H9 (cell line): ENCODE data around the gene PMIS2. TPM values are rescaled to one million over a fixed set of nuclear protein-coding genes. Genes with fewer than 3 reads are reported as not detected.

Experiments used
- DNase-seq: peaks from one replicate; pipeline ENCODE4 v3.0.0-alpha.2; 2017
- H2AFZ ChIP-seq: one replicate; pipeline ENCODE4 v1.6.1; 2013; ENCODE audit warnings: mild to moderate bottlenecking, low read length, control low read depth, moderate library complexity
- H2AK5ac ChIP-seq: 2 replicates; pipeline ENCODE4 v1.6.1; 2013; ENCODE audit warnings: low read length, control low read depth, mixed read lengths; ENCODE audit not compliant: insufficient read length
- H2BK120ac ChIP-seq: one replicate; pipeline ENCODE4 v1.6.1; 2013; ENCODE audit warnings: low read depth, mild to moderate bottlenecking, low read length, control low read depth, inconsistent platforms; ENCODE audit not compliant: poor library complexity, severe bottlenecking
- H2BK12ac ChIP-seq: 2 replicates; pipeline ENCODE4 v1.6.1; 2013; ENCODE audit warnings: low read length, control low read depth, mixed read lengths, low read depth; ENCODE audit not compliant: insufficient read length
- H2BK15ac ChIP-seq: 2 replicates; pipeline ENCODE4 v1.6.1; 2013; ENCODE audit warnings: low read depth, low read length, control low read depth
- H2BK20ac ChIP-seq: one replicate; pipeline ENCODE4 v1.6.1; 2013; ENCODE audit warnings: low read depth, mild to moderate bottlenecking, low read length, control low read depth, inconsistent platforms; ENCODE audit not compliant: poor library complexity, severe bottlenecking
- H2BK5ac ChIP-seq: 2 replicates; pipeline ENCODE4 v1.6.1; 2013; ENCODE audit warnings: low read length, control low read depth, mixed read lengths; ENCODE audit not compliant: insufficient read length
- H3K14ac ChIP-seq: 2 replicates; pipeline ENCODE4 v1.6.1; 2013; ENCODE audit warnings: low read length, control low read depth; ENCODE audit not compliant: insufficient read depth
- H3K18ac ChIP-seq: 2 replicates; pipeline ENCODE4 v1.6.1; 2013; ENCODE audit warnings: low read depth, mild to moderate bottlenecking, mixed read lengths, low read length, control low read depth; ENCODE audit not compliant: insufficient read length
- H3K23ac ChIP-seq: 2 replicates; pipeline ENCODE4 v1.6.1; 2013; ENCODE audit warnings: low read length, control low read depth, mixed read lengths, low read depth; ENCODE audit not compliant: insufficient read length
- H3K23me2 ChIP-seq: 2 replicates; pipeline ENCODE4 v1.6.1; 2013; ENCODE audit warnings: low read depth, mild to moderate bottlenecking, mixed read lengths, low read length, control low read depth; ENCODE audit not compliant: insufficient read length, poor library complexity, severe bottlenecking
- H3K27ac ChIP-seq: 2 replicates; pipeline ENCODE4 v1.5.1; 2013; ENCODE audit warnings: low read length, control low read depth, mixed read lengths, low read depth; ENCODE audit not compliant: insufficient read length
- H3K27me3 ChIP-seq: 2 replicates; pipeline ENCODE4 v1.6.1; 2013; ENCODE audit warnings: low read length, control low read depth, inconsistent platforms; ENCODE audit not compliant: insufficient read depth
- H3K4ac ChIP-seq: 2 replicates; pipeline ENCODE4 v1.6.1; 2013; ENCODE audit warnings: low read depth, mild to moderate bottlenecking, control low read depth, inconsistent platforms, low read length, moderate library complexity
- H3K4me1 ChIP-seq: 2 replicates; pipeline ENCODE4 v1.6.1; 2013; ENCODE audit warnings: low read length, control low read depth, inconsistent platforms; ENCODE audit not compliant: insufficient read depth
- H3K4me2 ChIP-seq: 2 replicates; pipeline ENCODE4 v1.6.1; 2013; ENCODE audit warnings: low read length, control low read depth, mixed read lengths; ENCODE audit not compliant: insufficient read length, insufficient read depth
- H3K56ac ChIP-seq: 2 replicates; pipeline ENCODE4 v1.6.1; 2013; ENCODE audit warnings: low read depth, mild to moderate bottlenecking, mixed read lengths, low read length, control low read depth; ENCODE audit not compliant: insufficient read length
- H3K79me1 ChIP-seq: 2 replicates; pipeline ENCODE4 v1.6.1; 2013; ENCODE audit warnings: low read depth, mild to moderate bottlenecking, moderate library complexity, low read length, control low read depth, inconsistent platforms; ENCODE audit not compliant: insufficient read depth, poor library complexity, severe bottlenecking
- H3K79me2 ChIP-seq: 2 replicates; pipeline ENCODE4 v1.6.1; 2013; ENCODE audit warnings: low read length, control low read depth, inconsistent platforms; ENCODE audit not compliant: insufficient read depth
- H3K9ac ChIP-seq: 2 replicates; pipeline ENCODE4 v1.6.1; 2013; ENCODE audit warnings: low read length, control low read depth, mixed read lengths; ENCODE audit not compliant: insufficient read length; ENCODE audit errors: extremely low read depth
- H3K9me3 ChIP-seq: one replicate; pipeline ENCODE4 v1.6.1; 2013; ENCODE audit warnings: low read depth, low read length, inconsistent platforms; ENCODE audit not compliant: control insufficient read depth
- H3T11ph ChIP-seq: one replicate; pipeline ENCODE4 v1.6.1; 2013; ENCODE audit warnings: mild to moderate bottlenecking, low read length, control low read depth, inconsistent platforms
- H4K20me1 ChIP-seq: one replicate; pipeline ENCODE4 v1.6.1; 2013; ENCODE audit not compliant: control insufficient read depth, insufficient read length, insufficient read depth
- H4K5ac ChIP-seq: 2 replicates; pipeline ENCODE4 v1.6.1; 2013; ENCODE audit warnings: low read depth, mild to moderate bottlenecking, mixed read lengths, low read length, control low read depth; ENCODE audit not compliant: insufficient read length
- H4K8ac ChIP-seq: replicated peaks from 2 replicates; pipeline ENCODE4 v1.6.1; 2013; ENCODE audit warnings: low read length, control low read depth, mixed read lengths, low read depth; ENCODE audit not compliant: insufficient read length
- H4K91ac ChIP-seq: 2 replicates; pipeline ENCODE4 v1.6.1; 2013; ENCODE audit warnings: low read depth, mild to moderate bottlenecking, moderate library complexity, mixed read lengths, low read length, control low read depth; ENCODE audit not compliant: insufficient read length
- H3K27ac Mint-ChIP-seq, 3 experiments: 2 replicates in 2 of 3; 3 replicates in 1 of 3; pipeline ENCODE4 v1.8.0; 2020 to 2021; ENCODE audit warnings: mixed read lengths in 3 of 3, mild to moderate bottlenecking in 1 of 3, moderate library complexity in 1 of 3
- H3K27me3 Mint-ChIP-seq: 2 replicates; pipeline ENCODE4 v1.8.0; 2021; ENCODE audit warnings: low read depth, mild to moderate bottlenecking, moderate library complexity, mixed read lengths
- H3K36me3 Mint-ChIP-seq, 3 experiments: 2 replicates in 2 of 3; 3 replicates in 1 of 3; pipeline ENCODE4 v1.8.0; 2020 to 2021; ENCODE audit warnings: low read depth in 3 of 3, mixed read lengths in 3 of 3; ENCODE audit not compliant: insufficient read depth in 1 of 3
- H3K4me1 Mint-ChIP-seq, 2 experiments: 2 replicates each; pipeline ENCODE4 v1.8.0; 2020; ENCODE audit warnings: mixed read lengths in 2 of 2
- H3K4me3 Mint-ChIP-seq, 2 experiments: 2 replicates in 1 of 2; 3 replicates in 1 of 2; pipeline ENCODE4 v1.8.0; 2020 to 2021; ENCODE audit warnings: mild to moderate bottlenecking in 2 of 2, mixed read lengths in 2 of 2, moderate library complexity in 1 of 2
- H3K9me3 Mint-ChIP-seq, 2 experiments: 2 replicates in 1 of 2; 3 replicates in 1 of 2; pipeline ENCODE4 v1.8.0; 2020; ENCODE audit warnings: mild to moderate bottlenecking in 2 of 2, mixed read lengths in 2 of 2, moderate library complexity in 1 of 2
- CTCF ChIP-seq: fragments of 200-600 bp; sonication (generic); conservative IDR thresholded peaks from 3 replicates; pipeline ENCODE4 v1.8.0; 2021; ENCODE audit warnings: antibody characterized with exemption, mild to moderate bottlenecking
- WGBS: extraction: QIAGEN DNeasy Blood & Tissue Kit; methylation state at CpG from one replicate; pipeline ENCODE4 v1.1.7; 2013; ENCODE audit warnings: missing lambda C conversion rate, low lambda C conversion rate, mixed read lengths; ENCODE audit not compliant: insufficient read length; ENCODE audit errors: extremely low coverage; 5-methylcytosine and 5-hydroxymethylcytosine counted together
- total RNA-seq: library from RNA; stranded (reverse); gene quantifications from 2 replicates; pipeline ENCODE4 v1.2.1, GENCODE V29; 2021

PMIS2 gene
- total RNA-seq, 1 experiment from 2014 or later: not detected

- H3K4me2 ChIP-seq: peak overlapping the region; percentile 90
- H2BK120ac ChIP-seq: no peak overlapping the region
- H3K4me1 ChIP-seq: peaks cover 6% of the 10 kb centered on the region; the same call in 1 of the 2 replicates
- H2AFZ ChIP-seq: no peak overlapping the region
- H3K27ac ChIP-seq: no peak overlapping the region
- H4K91ac ChIP-seq: no peak overlapping the region
- peak overlapping the region; percentile 95 to 97 for H3K4me3 Mint-ChIP-seq
- H3K14ac ChIP-seq: no peak overlapping the region
- no peak overlapping the region for H4K8ac ChIP-seq
- no peak overlapping the region for H3T11ph ChIP-seq
- H3K9me3 ChIP-seq: no peaks in the 10 kb centered on the region
- H3K9me3 Mint-ChIP-seq: no peaks in the 10 kb centered on the region
- H2BK5ac ChIP-seq: no peak overlapping the region
- peaks cover 5% of the 10 kb centered on the region; the same call in 1 of the 2 replicates for H3K79me2 ChIP-seq
- H2BK20ac ChIP-seq: no peak overlapping the region
- H3K4me1 Mint-ChIP-seq: peaks cover 24 to 28% of the 10 kb centered on the region in 2 experiments
- H3K27ac Mint-ChIP-seq: peak overlapping the region in 1 of 3 experiments; percentile 77; a peak in 1 of 7 replicates
- no peaks in the 10 kb centered on the region for H3K27me3 ChIP-seq
- H3K23me2 ChIP-seq: peaks cover 13% of the 10 kb centered on the region
- H2BK15ac ChIP-seq: no peak overlapping the region
- no CpG with 5 or more reads among the region's 8 CpGs for WGBS
- no peak overlapping the region for H3K4ac ChIP-seq
- peak overlapping the region; percentile 12 for H3K9ac ChIP-seq
- no peak for DNase-seq
- no peak overlapping the region for H3K18ac ChIP-seq
- no peak overlapping the region for H2BK12ac ChIP-seq
- H3K79me1 ChIP-seq: no peaks in the 10 kb centered on the region
- TF ChIP-seq CTCF: no peak
- H3K36me3 Mint-ChIP-seq: peaks cover 14 to 63% (median 41%) of the 10 kb centered on the region in 3 experiments; a peak in 6 of 7 replicates
- no peaks in the 10 kb centered on the region for H4K20me1 ChIP-seq
- no peak overlapping the region for H3K56ac ChIP-seq
- no peak overlapping the region for H2AK5ac ChIP-seq
- no peaks in the 10 kb centered on the region for H3K27me3 Mint-ChIP-seq
- H3K23ac ChIP-seq: no peak overlapping the region
- no peak overlapping the region for H4K5ac ChIP-seq
These were observed 39.4 kb upstream of the PMIS2 start for GRCh38 chr19:35546532-35546931.
